Measurements from ENCODE around the gene MCCC1. TPM values are rescaled to one million over a fixed set of nuclear protein-coding genes. Genes with fewer than 3 reads are reported as not detected.
"Not testable (repeated sequence)": the region's sequence is repeated elsewhere in the genome, so short reads cannot be mapped to it uniquely, and the experiment has no call there.

Gene MCCC1
- total RNA-seq, 4 donors from 2014 or later, result 24.8 to 58.7 (median 34.7) TPM

GRCh38 chr3:183074881-183075280 is 24.4 kb downstream of the MCCC1 start:
- DNase-seq (ENCODE audit: low spot score in 2 of 2), result no peak
- TF ChIP-seq EP300 (IDR thresholded peaks at IDR 0.05) (no peak), CTCF (IDR thresholded peaks at IDR 0.05) (no peak), POLR2AphosphoS5 (IDR thresholded peaks at IDR 0.05) (no peak), POLR2A (IDR thresholded peaks at IDR 0.05) (no peak)
- Histone ChIP-seq H3K4me3 (no peak overlapping the region), H3K27ac (no peak overlapping the region), H3K9me3 (no peaks in the 10 kb centered on the region), H3K36me3 (peaks cover 34% of the 10 kb centered on the region), H3K27me3 (no peaks in the 10 kb centered on the region), H3K4me1 (no peaks in the 10 kb centered on the region)
- 98% methylated on average over 2 of the region's 2 CpGs for WGBS

GRCh38 chr3:183074261-183074660 is 25.0 kb downstream of the MCCC1 start:
- WGBS, result 35% methylated on average over 3 of the region's 3 CpGs
- peaks cover 34% of the 10 kb centered on the region for H3K36me3 ChIP-seq

GRCh38 chr3:183073839-183074238 is 25.5 kb downstream of the MCCC1 start:
- DNase-seq (ENCODE audit: low spot score in 2 of 2), result no peak
- TF ChIP-seq CTCF (IDR thresholded peaks at IDR 0.05) (no peak), EP300 (IDR thresholded peaks at IDR 0.05) (no peak), POLR2AphosphoS5 (IDR thresholded peaks at IDR 0.05) (no peak), POLR2A (IDR thresholded peaks at IDR 0.05) (no peak)
- no peak overlapping the region for H3K27ac ChIP-seq
- H3K27me3 ChIP-seq, result no peaks in the 10 kb centered on the region
- H3K4me1 ChIP-seq, result no peaks in the 10 kb centered on the region
- H3K4me3 ChIP-seq, result no peak overlapping the region
- peaks cover 31% of the 10 kb centered on the region for H3K36me3 ChIP-seq
- no peaks in the 10 kb centered on the region for H3K9me3 ChIP-seq
- 90% methylated on average over 5 of the region's 5 CpGs for WGBS

More at GRCh38 chr3:183074261-183074660, 25.0 kb downstream of the MCCC1 start:
- no peak overlapping the region for H3K4me3 ChIP-seq
- no peak for TF ChIP-seq CTCF (IDR thresholded peaks at IDR 0.05)
- no peak for TF ChIP-seq EP300 (IDR thresholded peaks at IDR 0.05)
- no peak for TF ChIP-seq POLR2AphosphoS5 (IDR thresholded peaks at IDR 0.05)
- TF ChIP-seq POLR2A (IDR thresholded peaks at IDR 0.05), result no peak
- H3K9me3 ChIP-seq, result no peaks in the 10 kb centered on the region
- no peaks in the 10 kb centered on the region for H3K27me3 ChIP-seq
- H3K4me1 ChIP-seq, result no peaks in the 10 kb centered on the region
- DNase-seq (ENCODE audit: low spot score in 2 of 2), result no peak
- no peak overlapping the region for H3K27ac ChIP-seq

- peaks cover 40% of the 10 kb centered on the region for H3K36me3 ChIP-seq
- H3K4me1 ChIP-seq, result no peaks in the 10 kb centered on the region
- TF ChIP-seq POLR2AphosphoS5 (IDR thresholded peaks at IDR 0.05), result no peak
- no peak for TF ChIP-seq CTCF (IDR thresholded peaks at IDR 0.05)
- TF ChIP-seq EP300 (IDR thresholded peaks at IDR 0.05), result no peak
- TF ChIP-seq POLR2A (IDR thresholded peaks at IDR 0.05), result no peak
- no peak overlapping the region for H3K4me3 ChIP-seq
- 93% methylated on average over 6 of the region's 6 CpGs for WGBS
- DNase-seq (ENCODE audit: low spot score in 2 of 2), result no peak
- H3K9me3 ChIP-seq, result no peaks in the 10 kb centered on the region
- H3K27ac ChIP-seq, result no peak overlapping the region
- H3K27me3 ChIP-seq, result no peaks in the 10 kb centered on the region
These were observed 28.4 kb downstream of the MCCC1 start for GRCh38 chr3:183070892-183071291.

DNA sequence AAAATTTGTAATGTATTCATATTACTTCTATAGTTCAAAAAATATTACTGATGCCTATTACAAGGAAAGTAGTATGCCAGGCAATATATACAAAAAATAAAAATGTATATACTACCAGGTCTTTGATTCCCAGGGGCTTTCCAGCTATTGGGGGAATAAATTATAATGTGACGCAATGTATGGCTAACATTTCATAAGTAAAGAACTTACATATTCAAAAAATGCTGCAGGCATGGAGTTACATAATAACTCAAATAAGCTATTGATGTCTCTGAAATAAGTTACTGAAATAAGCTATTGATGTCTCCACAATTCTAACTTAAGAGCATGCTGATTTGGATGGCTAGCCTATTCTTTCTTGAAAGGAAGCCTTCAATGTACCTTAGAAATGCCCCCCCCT is 30.2 kb downstream of the MCCC1 start:
- Histone ChIP-seq H3K36me3 (peaks cover 51% of the 10 kb centered on the region), H3K4me3 (no peak overlapping the region), H3K27ac (no peak overlapping the region), H3K27me3 (no peaks in the 10 kb centered on the region), H3K4me1 (no peaks in the 10 kb centered on the region), H3K9me3 (no peaks in the 10 kb centered on the region)
- TF ChIP-seq POLR2AphosphoS5 (IDR thresholded peaks at IDR 0.05) (no peak), EP300 (IDR thresholded peaks at IDR 0.05) (no peak), POLR2A (IDR thresholded peaks at IDR 0.05) (no peak), CTCF (IDR thresholded peaks at IDR 0.05) (no peak)
- no peak for DNase-seq (ENCODE audit: low spot score in 2 of 2)
- 0% methylated on average over 1 of the region's 1 CpG for whole genome bisulfite sequencing

- not testable (repeated sequence) for DNase-seq (ENCODE audit: low spot score in 2 of 2); H3K9me3 ChIP-seq; H3K27me3 ChIP-seq; H3K4me1 ChIP-seq; H3K4me3 ChIP-seq; H3K27ac ChIP-seq
- 90% methylated on average over 2 of the region's 2 CpGs for WGBS
- H3K36me3 ChIP-seq, result peaks cover 54% of the 10 kb centered on the region
These were observed 32.4 kb downstream of the MCCC1 start for GRCh38 chr3:183066891-183067290.

Measured in suprapubic skin (tissue), 4 donors.